Melanocyte of skin (primary cell): ENCODE data around the gene TMTC4. TPM values are rescaled to one million over a fixed set of nuclear protein-coding genes. Genes with fewer than 3 reads are reported as not detected.

Source experiments
- total RNA-seq, 2 donors: library from RNA; depleted of rRNA; stranded (reverse); fragments of >200 nt; gene quantifications; 2 replicates each; pipeline ENCODE4 v1.2.3, GENCODE V29; 2012

TMTC4 gene
- 10 to 100 TPM in 1 of 2 donors, 1 to 10 TPM in 1; 8.3 to 14.0 TPM for total RNA-seq

GRCh38 chr13:100674572-100674871, at the start of gene TMTC4:
Gene TMTC4, minus strand, starts transcription at chr13:100674795. Its CDS starts 4,433 bp downstream, at chr13:100670362.

GRCh38 chr13:100588331-100589177, 86.0 kb downstream of the TMTC4 start, which contains the start of gene GGACT:
Gene GGACT, minus strand, starts transcription at chr13:100588789. Its CDS starts 56,198 bp downstream, at chr13:100532591.

Other genes with a start within 250 kb of the TMTC4 start
- gene GGACT, start 86.0 kb downstream of the TMTC4 start, total RNA-seq = 1 to 10 TPM; 3.4 to 3.7 TPM